B cell (primary cell): ENCODE data around the gene PSENEN. TPM values are rescaled to one million over a fixed set of nuclear protein-coding genes. Genes with fewer than 3 reads are reported as not detected.

Experiments used
- ATAC-seq: fragments of 200-7000 bp; cut with Tn5 transposase; one replicate; pipeline ENCODE4 v1.10.0; 2021; ENCODE audit warnings: low read depth, mild to moderate bottlenecking, moderate number of reproducible peaks, moderate library complexity
- CTCF ChIA-PET: fragments of 350-600 bp; sonication (Branson Sonifier 250); formaldehyde crosslinking; loops from one replicate; lab custom pipeline; 2021; ENCODE audit warnings: antibody characterized with exemption, inconsistent platforms; lab: Charles Lee
- POLR2A ChIA-PET: fragments of 350-600 bp; sonication (Branson Sonifier 250); formaldehyde crosslinking; loops from one replicate; lab custom pipeline; 2021; ENCODE audit warnings: antibody characterized with exemption; lab: Charles Lee
- DNase-seq: peaks from one replicate; pipeline ENCODE4 v3.0.0; 2013
- H2AFZ ChIP-seq: 2 replicates; pipeline ENCODE4 v1.6.1; 2012; ENCODE audit warnings: mild to moderate bottlenecking, low read depth, low read length; ENCODE audit not compliant: insufficient read depth, poor library complexity, severe bottlenecking
- H3K27ac ChIP-seq, 2 donors: 1 replicate in 1 of 2; 2 replicates in 1 of 2; pipeline ENCODE4 v1.5.1; 2012 to 2013; ENCODE audit warnings: low read length in 2 of 2, mild to moderate bottlenecking in 2 of 2, moderate library complexity in 1 of 2
- H3K27me3 ChIP-seq, 4 experiments: fragments of 200-600 bp in 1 of 4; sonication (generic) in 1 of 4; replicated peaks in 1 of 4; 1 replicate in 2 of 4; 2 replicates in 2 of 4; pipeline versions ENCODE4 v1.6.1 to v1.7.0; 2013 to 2016; ENCODE audit warnings: low read length in 3 of 4, mild to moderate bottlenecking in 2 of 4, mixed read lengths in 1 of 4, moderate library complexity in 1 of 4; ENCODE audit not compliant: insufficient read depth in 4 of 4, control insufficient read depth in 3 of 4; ENCODE audit errors: control extremely low read depth in 1 of 4
- H3K36me3 ChIP-seq, 2 experiments: replicated peaks in 1 of 2; 1 replicate in 1 of 2; 2 replicates in 1 of 2; pipeline versions ENCODE4 v1.6.1 to v1.7.1; 2013; ENCODE audit warnings: low read length in 1 of 2; ENCODE audit not compliant: insufficient read depth in 2 of 2, control insufficient read depth in 1 of 2; ENCODE audit errors: control extremely low read depth in 1 of 2, extremely low read depth in 1 of 2
- H3K4me1 ChIP-seq, 2 donors: fragments of 200-600 bp in 1 of 2; sonication (generic) in 1 of 2; 1 replicate in 1 of 2; 2 replicates in 1 of 2; pipeline versions ENCODE4 v1.5.1 to v1.6.1; 2013 to 2017; ENCODE audit warnings: low read length in 2 of 2; ENCODE audit not compliant: control insufficient read depth in 2 of 2, insufficient read depth in 2 of 2
- H3K4me2 ChIP-seq: replicated peaks from 2 replicates; pipeline ENCODE3; 2012; ENCODE audit warnings: mild to moderate bottlenecking, low read depth, low read length; ENCODE audit not compliant: poor library complexity, severe bottlenecking
- H3K4me3 ChIP-seq, 5 experiments: fragments of 200-600 bp in 1 of 5; sonication (generic) in 1 of 5; 1 replicate in 3 of 5; 2 replicates in 2 of 5; pipeline versions ENCODE4 v1.5.1 to v1.7.0; 2011 to 2016; ENCODE audit warnings: low read length in 4 of 5, mild to moderate bottlenecking in 4 of 5, low read depth in 2 of 5, control low read depth in 1 of 5, moderate library complexity in 1 of 5; ENCODE audit not compliant: insufficient read depth in 1 of 5; ENCODE audit errors: control extremely low read depth in 1 of 5, extremely low read depth in 1 of 5
- H3K79me2 ChIP-seq: fragments of 200-600 bp; sonication (generic); one replicate; pipeline ENCODE4 v1.6.0; 2016; ENCODE audit warnings: low read length; ENCODE audit not compliant: control insufficient read depth, insufficient read depth
- H3K9ac ChIP-seq: fragments of 200-600 bp; sonication (generic); 2 replicates; pipeline ENCODE4 v1.6.1; 2017; ENCODE audit warnings: mild to moderate bottlenecking, low read length, moderate library complexity
- H3K9me3 ChIP-seq, 3 donors: one replicate each; pipeline versions ENCODE4 v1.6.1 to v1.7.1; 2013; ENCODE audit warnings: low read length in 2 of 3; ENCODE audit not compliant: control insufficient read depth in 2 of 3, insufficient read depth in 1 of 3; ENCODE audit errors: control extremely low read depth in 1 of 3
- H4K20me1 ChIP-seq: 2 replicates; pipeline ENCODE4 v1.6.0; 2012; ENCODE audit warnings: mild to moderate bottlenecking, low read length; ENCODE audit not compliant: insufficient read depth, control insufficient read depth, poor library complexity, severe bottlenecking
- H3K27ac Mint-ChIP-seq: one replicate; pipeline ENCODE4 v1.8.0; 2021; ENCODE audit warnings: mixed read lengths
- H3K27me3 Mint-ChIP-seq: one replicate; pipeline ENCODE4 v1.8.0; 2021; ENCODE audit warnings: mixed read lengths
- H3K4me1 Mint-ChIP-seq: one replicate; pipeline ENCODE4 v1.8.0; 2021; ENCODE audit warnings: mixed read lengths
- H3K4me3 Mint-ChIP-seq: one replicate; pipeline ENCODE4 v1.8.0; 2021; ENCODE audit warnings: mixed read lengths
- H3K9me3 Mint-ChIP-seq: one replicate; pipeline ENCODE4 v1.8.0; 2022; ENCODE audit warnings: mixed read lengths; ENCODE audit not compliant: insufficient read depth
- EZH2 ChIP-seq: IDR thresholded peaks from 2 replicates; pipeline ENCODE4 v1.6.1; 2012; ENCODE audit warnings: borderline replicate concordance, low read depth, mild to moderate bottlenecking, moderate library complexity, low read length; ENCODE audit not compliant: insufficient read depth, poor library complexity, severe bottlenecking
- WGBS: methylation state at CpG from one replicate; pipeline ENCODE4 v1.1.5; 2013; ENCODE audit warnings: missing lambda C conversion rate; ENCODE audit not compliant: insufficient coverage; 5-methylcytosine and 5-hydroxymethylcytosine counted together
- intact Hi-C: fragments of 100-400 bp; cut with micrococcal nuclease; formaldehyde crosslinking; loops from one replicate; pipeline ENCODE4 v1.10.0; 2022
- polyA plus RNA-seq: library from polyadenylated mRNA; depleted of rRNA; stranded (reverse); fragments of >200 nt; gene quantifications from 2 replicates; pipeline ENCODE4 v1.2.3, GENCODE V29; 2012
- total RNA-seq, 2 donors: library from RNA; stranded (reverse); fragments of 120-200 nt in 1 of 2; gene quantifications; 1 replicate in 1 of 2; 2 replicates in 1 of 2; pipeline versions ENCODE4 v1.2.3 to v1.2.4, GENCODE V29; 2013 to 2022
- TF ChIP-seq, protein P1 (sequence below): fragments of 200-600 bp; IDR thresholded peaks from one replicate; pipeline ENCODE4 v1.8.0; 2022; ENCODE audit warnings: antibody characterized with exemption, mild to moderate bottlenecking

PSENEN gene
- total and polyA plus RNA-seq, 2 donors (not counting 1 experiment from before 2014, with no cell fraction given) = 17.7 to 36.4 TPM

DNA sequence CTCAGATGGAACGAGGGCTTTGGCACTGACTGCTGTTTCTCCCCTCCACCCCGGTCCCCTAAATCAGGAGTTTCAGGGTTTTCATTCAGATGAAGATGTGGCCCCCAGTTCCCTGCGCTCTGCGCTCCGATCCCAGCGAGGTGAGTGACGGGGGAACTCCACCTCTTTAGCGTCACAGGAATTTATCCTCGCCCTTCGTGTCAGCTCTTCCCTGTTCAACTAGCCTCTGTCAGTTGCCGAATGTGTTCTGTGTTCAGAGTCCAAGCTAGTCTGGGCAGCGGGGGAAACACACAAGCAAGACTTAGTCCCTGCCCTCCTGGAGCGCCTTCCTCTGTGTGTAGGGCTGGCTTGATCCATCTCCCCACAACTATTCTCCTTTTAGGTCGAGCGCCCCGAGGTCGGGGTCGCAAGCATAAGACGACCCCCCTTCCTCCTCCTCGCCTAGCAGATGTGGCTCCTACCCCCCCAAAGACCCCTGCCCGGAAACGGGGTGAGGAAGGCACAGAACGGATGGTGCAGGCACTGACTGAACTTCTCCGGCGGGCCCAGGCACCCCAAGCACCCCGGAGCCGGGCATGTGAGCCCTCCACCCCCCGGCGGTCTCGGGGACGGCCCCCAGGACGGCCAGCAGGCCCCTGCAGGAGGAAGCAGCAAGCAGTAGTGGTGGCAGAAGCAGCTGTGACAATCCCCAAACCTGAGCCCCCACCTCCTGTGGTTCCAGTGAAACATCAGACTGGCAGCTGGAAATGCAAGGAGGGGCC, 25.9 kb upstream of the PSENEN start:
- Mint-ChIP-seq H3K9me3 (no peaks in the 10 kb centered on the region), H3K4me1 (peaks cover 41% of the 10 kb centered on the region), H3K4me3 (peak overlapping the region; percentile 90), H3K27me3 (no peaks in the 10 kb centered on the region), H3K27ac (peak overlapping the region; percentile 85)
- peak overlapping the region; percentile 85 for H3K4me2 ChIP-seq
- TF ChIP-seq, protein P1, sequence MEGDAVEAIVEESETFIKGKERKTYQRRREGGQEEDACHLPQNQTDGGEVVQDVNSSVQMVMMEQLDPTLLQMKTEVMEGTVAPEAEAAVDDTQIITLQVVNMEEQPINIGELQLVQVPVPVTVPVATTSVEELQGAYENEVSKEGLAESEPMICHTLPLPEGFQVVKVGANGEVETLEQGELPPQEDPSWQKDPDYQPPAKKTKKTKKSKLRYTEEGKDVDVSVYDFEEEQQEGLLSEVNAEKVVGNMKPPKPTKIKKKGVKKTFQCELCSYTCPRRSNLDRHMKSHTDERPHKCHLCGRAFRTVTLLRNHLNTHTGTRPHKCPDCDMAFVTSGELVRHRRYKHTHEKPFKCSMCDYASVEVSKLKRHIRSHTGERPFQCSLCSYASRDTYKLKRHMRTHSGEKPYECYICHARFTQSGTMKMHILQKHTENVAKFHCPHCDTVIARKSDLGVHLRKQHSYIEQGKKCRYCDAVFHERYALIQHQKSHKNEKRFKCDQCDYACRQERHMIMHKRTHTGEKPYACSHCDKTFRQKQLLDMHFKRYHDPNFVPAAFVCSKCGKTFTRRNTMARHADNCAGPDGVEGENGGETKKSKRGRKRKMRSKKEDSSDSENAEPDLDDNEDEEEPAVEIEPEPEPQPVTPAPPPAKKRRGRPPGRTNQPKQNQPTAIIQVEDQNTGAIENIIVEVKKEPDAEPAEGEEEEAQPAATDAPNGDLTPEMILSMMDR = no peak
- no peak for TF ChIP-seq EZH2
- H3K79me2 ChIP-seq = peaks cover 76% of the 10 kb centered on the region
- intact Hi-C loops = loop anchor here (10.0 kb wide), 2 partner anchors 185 to 375 kb away; partner anchors contain the start of genes FFAR1, HCST, NFKBID and TYROBP
- H3K9ac ChIP-seq = no peak overlapping the region
- H3K36me3 ChIP-seq = peaks cover 0 to 45% of the 10 kb centered on the region in 2 experiments
- ATAC-seq (no peak), DNase-seq (no peak)
- H3K27ac ChIP-seq = no peak overlapping the region
- H3K4me1 ChIP-seq = peaks cover 19 to 40% of the 10 kb centered on the region in 2 donors
- no peak overlapping the region for H3K4me3 ChIP-seq
- ChIA-PET POLR2A (interaction anchor here (1.2 to 1.8 kb wide), 3 partner anchors 21 to 26 kb away, joined by 4 to 10 read pairs (median 7); partner anchors contain the start of genes IGFLR1, PSENEN and U2AF1L4), CTCF (interaction anchor here (1.3 to 2.6 kb wide), 3 partner anchors 21 to 25 kb away, joined by 3 to 7 read pairs (median 4); no protein-coding TSS in a partner anchor)
- H2AFZ ChIP-seq = no peak overlapping the region
- no peaks in the 10 kb centered on the region for H3K27me3 ChIP-seq
- peaks cover 61% of the 10 kb centered on the region for H4K20me1 ChIP-seq
- 95% methylated on average over 23 of the region's 32 CpGs for WGBS
- H3K9me3 ChIP-seq = no peaks in the 10 kb centered on the region

DNA sequence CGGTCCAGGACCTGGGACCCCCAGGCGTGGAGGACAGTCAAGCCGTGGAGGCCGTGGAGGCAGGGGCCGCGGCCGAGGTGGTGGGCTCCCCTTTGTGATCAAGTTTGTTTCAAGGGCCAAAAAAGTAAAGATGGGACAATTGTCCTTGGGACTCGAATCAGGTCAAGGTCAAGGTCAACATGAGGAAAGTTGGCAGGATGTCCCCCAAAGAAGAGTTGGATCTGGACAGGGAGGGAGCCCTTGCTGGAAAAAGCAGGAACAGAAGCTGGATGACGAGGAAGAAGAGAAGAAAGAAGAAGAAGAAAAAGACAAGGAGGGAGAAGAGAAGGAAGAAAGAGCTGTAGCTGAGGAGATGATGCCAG, 25.3 kb upstream of the PSENEN start:
- ATAC-seq (no peak), DNase-seq (no peak)
- H3K27me3 ChIP-seq = no peaks in the 10 kb centered on the region
- H3K4me1 ChIP-seq = peaks cover 19 to 34% of the 10 kb centered on the region in 2 donors
- H4K20me1 ChIP-seq = peaks cover 64% of the 10 kb centered on the region
- intact Hi-C loops = no loop called here
- no peak overlapping the region for H3K4me3 ChIP-seq
- WGBS = 99% methylated on average over 9 of the region's 9 CpGs
- TF ChIP-seq, protein P1 = no peak
- TF ChIP-seq EZH2 = no peak
- H3K9me3 ChIP-seq = no peaks in the 10 kb centered on the region
- no peak overlapping the region for H3K27ac ChIP-seq
- H3K4me2 ChIP-seq = no peak overlapping the region
- peaks cover 0 to 50% of the 10 kb centered on the region in 2 experiments for H3K36me3 ChIP-seq
- Mint-ChIP-seq H3K4me3 (peak overlapping the region; percentile 45), H3K27me3 (no peaks in the 10 kb centered on the region), H3K4me1 (peaks cover 36% of the 10 kb centered on the region), H3K9me3 (no peaks in the 10 kb centered on the region), H3K27ac (no peak overlapping the region)
- CTCF ChIA-PET = interaction anchor here (1.3 to 2.6 kb wide), 3 partner anchors 20 to 25 kb away, joined by 3 to 7 read pairs (median 4); no protein-coding TSS in a partner anchor
- POLR2A ChIA-PET = no interaction called here
- no peak overlapping the region for H3K9ac ChIP-seq
- H2AFZ ChIP-seq = no peak overlapping the region
- peaks cover 77% of the 10 kb centered on the region for H3K79me2 ChIP-seq
